Islet precursor cell (in vitro differentiated cells): ENCODE data around the gene CLEC3A.
"Not testable (repeated sequence)": the region's sequence is repeated elsewhere in the genome, so short reads cannot be mapped to it uniquely, and the experiment has no call there.

Experiments used
- DNase-seq: peaks from one replicate; pipeline ENCODE4 v3.0.0-alpha.2; 2018

Gene CLEC3A

GRCh38 chr16:78022347-78023060, at the start of gene CLEC3A:
CLEC3A (plus strand) TSS chr16:78022548; CDS start chr16:78022627, 79 bp downstream.
- peak; percentile 74 for DNase-seq

GRCh38 chr16:77974883-77975282, 47.5 kb upstream of the CLEC3A start:
- peak; percentile 85 for DNase-seq

GRCh38 chr16:77975942-77976341, 46.4 kb upstream of the CLEC3A start:
- DNase-seq, result no peak

- no peak for DNase-seq
Observed at GRCh38 chr16:77977339-77977738, 45.0 kb upstream of the CLEC3A start.

GRCh38 chr16:77985111-77985510, 37.2 kb upstream of the CLEC3A start:
- DNase-seq, result no peak

- no peak for DNase-seq
Observed at GRCh38 chr16:77986011-77986740, 36.2 kb upstream of the CLEC3A start.

GRCh38 chr16:77987810-77988209, 34.5 kb upstream of the CLEC3A start:
- no peak for DNase-seq

GRCh38 chr16:77989846-77990245, 32.5 kb upstream of the CLEC3A start:
- no peak for DNase-seq

GRCh38 chr16:77991701-77992100, 30.6 kb upstream of the CLEC3A start:
- peak; percentile 75 for DNase-seq

- DNase-seq, result not testable (repeated sequence)
Observed at GRCh38 chr16:77992381-77992780, 30.0 kb upstream of the CLEC3A start.

GRCh38 chr16:77993111-77993985, 29.0 kb upstream of the CLEC3A start:
- peak; percentile 88 for DNase-seq

- peak; percentile 83 for DNase-seq
Observed at GRCh38 chr16:77995843-77996455, 26.4 kb upstream of the CLEC3A start.

GRCh38 chr16:77998350-77999023, 23.9 kb upstream of the CLEC3A start:
- no peak for DNase-seq

- no peak for DNase-seq
Observed at GRCh38 chr16:78001451-78002025, 20.8 kb upstream of the CLEC3A start.

- DNase-seq, result peak; percentile 96
Observed at GRCh38 chr16:78002915-78003538, 19.3 kb upstream of the CLEC3A start.

GRCh38 chr16:78004517-78004916, 17.8 kb upstream of the CLEC3A start:
- no peak for DNase-seq

- DNase-seq, result no peak
Observed at GRCh38 chr16:78005881-78006280, 16.5 kb upstream of the CLEC3A start.

GRCh38 chr16:78007121-78007520, 15.2 kb upstream of the CLEC3A start:
- DNase-seq, result no peak

- no peak for DNase-seq
Observed at GRCh38 chr16:78024159-78024558, 1.8 kb downstream of the CLEC3A start.

GRCh38 chr16:78025631-78026030, 3.3 kb downstream of the CLEC3A start:
- DNase-seq, result no peak

GRCh38 chr16:78028018-78028417, 5.7 kb downstream of the CLEC3A start:
- DNase-seq, result no peak
